Activated CD4-positive, alpha-beta T cell treated with anti-CD3 and anti-CD28 coated beads for 36 hours (primary cell): Measurements from ENCODE around the gene GOLGA1. TPM values are rescaled to one million over a fixed set of nuclear protein-coding genes. Genes with fewer than 3 reads are reported as not detected.
"Not testable (repeated sequence)": the region's sequence is repeated elsewhere in the genome, so short reads cannot be mapped to it uniquely, and the experiment has no call there.

Source experiments
- ATAC-seq: fragments of 200-7000 bp; cut with Tn5 transposase; one replicate; pipeline ENCODE4 v1.10.0; 2021; ENCODE audit warnings: mild to moderate bottlenecking, moderate library complexity
- CTCF ChIA-PET: fragments of 350-600 bp; sonication (Branson Sonifier 250); formaldehyde crosslinking; loops from one replicate; lab custom pipeline; 2021; ENCODE audit warnings: antibody characterized with exemption; lab: Charles Lee
- POLR2A ChIA-PET: fragments of 350-600 bp; sonication (Branson Sonifier 250); formaldehyde crosslinking; loops from one replicate; lab custom pipeline; 2021; ENCODE audit warnings: antibody characterized with exemption, inconsistent platforms; lab: Charles Lee
- DNase-seq: peaks from one replicate; pipeline ENCODE4 v3.0.0-alpha.2; 2020
- H3K27ac Mint-ChIP-seq: one replicate; pipeline ENCODE4 v1.8.0; 2021; ENCODE audit warnings: mixed read lengths
- H3K27me3 Mint-ChIP-seq: one replicate; pipeline ENCODE4 v1.8.0; 2021; ENCODE audit warnings: mixed read lengths
- H3K36me3 Mint-ChIP-seq: one replicate; pipeline ENCODE4 v1.8.0; 2021; ENCODE audit warnings: low read depth, mixed read lengths
- H3K4me1 Mint-ChIP-seq: one replicate; pipeline ENCODE4 v1.8.0; 2021; ENCODE audit warnings: mixed read lengths
- H3K4me3 Mint-ChIP-seq: one replicate; pipeline ENCODE4 v1.8.0; 2021; ENCODE audit warnings: mild to moderate bottlenecking, moderate library complexity, mixed read lengths
- H3K9me3 Mint-ChIP-seq: one replicate; pipeline ENCODE4 v1.8.0; 2021; ENCODE audit warnings: low read depth, mixed read lengths
- intact Hi-C, 2 experiments: fragments of 100-400 bp; cut with DNase I in 1 of 2; cut with micrococcal nuclease in 1 of 2; formaldehyde crosslinking; loops; one replicate each; pipeline versions ENCODE4 v1.14.2 to v1.15.1; 2022 to 2024; cut with DNase I, micrococcal nuclease
- total RNA-seq, 2 experiments: library from RNA; stranded (reverse); gene quantifications; one replicate each; pipeline ENCODE4 v1.2.3, GENCODE V29; 2021

Gene GOLGA1
- total RNA-seq, 2 experiments from 2014 or later: 17.4 to 18.3 TPM

- H3K9me3 Mint-ChIP-seq: no peaks in the 10 kb centered on the region
- H3K36me3 Mint-ChIP-seq: no peaks in the 10 kb centered on the region
- intact Hi-C loops: loop anchor here in 1 of 2 experiments (5.0 kb wide), 1 partner anchor 232 kb away; no protein-coding TSS in a partner anchor
- ATAC-seq (no peak), DNase-seq (no peak)
- peaks cover 7% of the 10 kb centered on the region for H3K4me1 Mint-ChIP-seq
- H3K27ac Mint-ChIP-seq: no peak overlapping the region
- POLR2A ChIA-PET: no interaction called here
- no peak overlapping the region for H3K4me3 Mint-ChIP-seq
- CTCF ChIA-PET: interaction anchor here (1.5 to 8.5 kb wide), 3 partner anchors 9 to 76 kb away, joined by 7 to 260 read pairs (median 8); partner anchors contain the start of genes NR6A1 and OLFML2A
- peaks cover 18% of the 10 kb centered on the region for H3K27me3 Mint-ChIP-seq
These were observed 91.1 kb downstream of the GOLGA1 start for GRCh38 chr9:124849801-124850200.

GRCh38 chr9:124846969-124847368 is 93.9 kb downstream of the GOLGA1 start:
- no peaks in the 10 kb centered on the region for H3K9me3 Mint-ChIP-seq
- ATAC-seq (no peak), DNase-seq (no peak)
- intact Hi-C loops: no loop called here
- no peak overlapping the region for H3K27ac Mint-ChIP-seq
- POLR2A ChIA-PET: interaction anchor here (0.7 kb wide), 1 partner anchor 56 kb away, joined by 6 read pairs; no protein-coding TSS in a partner anchor
- peaks cover 18% of the 10 kb centered on the region for H3K27me3 Mint-ChIP-seq
- CTCF ChIA-PET: interaction anchor here (1.0 to 2.8 kb wide), 3 partner anchors 72 to 81 kb away, joined by 4 to 19 read pairs (median 4); no protein-coding TSS in a partner anchor
- H3K36me3 Mint-ChIP-seq: no peaks in the 10 kb centered on the region
- H3K4me1 Mint-ChIP-seq: no peaks in the 10 kb centered on the region
- no peak overlapping the region for H3K4me3 Mint-ChIP-seq

GRCh38 chr9:124846467-124846866 is 94.4 kb downstream of the GOLGA1 start:
- ATAC-seq, intact Hi-C loops, H3K4me3 Mint-ChIP-seq, H3K9me3 Mint-ChIP-seq, H3K36me3 Mint-ChIP-seq, H3K4me1 Mint-ChIP-seq, DNase-seq, H3K27ac Mint-ChIP-seq: not testable (repeated sequence)
- H3K27me3 Mint-ChIP-seq: peaks cover 17% of the 10 kb centered on the region
- ChIA-PET CTCF (interaction anchor here (1.2 to 2.8 kb wide), 4 partner anchors 7 to 80 kb away, joined by 3 to 19 read pairs (median 4); partner anchors contain the start of gene WDR38), POLR2A (interaction anchor here (0.7 kb wide), 1 partner anchor 56 kb away, joined by 6 read pairs; no protein-coding TSS in a partner anchor)

GRCh38 chr9:124844291-124844690 is 96.6 kb downstream of the GOLGA1 start:
- no peak for DNase-seq
- ChIA-PET POLR2A (no interaction called here), CTCF (interaction anchor here (0.6 kb wide), 1 partner anchor 15 kb away, joined by 3 read pairs; no protein-coding TSS in a partner anchor)
- Mint-ChIP-seq H3K9me3 (no peaks in the 10 kb centered on the region), H3K4me1 (no peaks in the 10 kb centered on the region), H3K4me3 (no peak overlapping the region), H3K27me3 (peaks cover 14% of the 10 kb centered on the region), H3K36me3 (no peaks in the 10 kb centered on the region), H3K27ac (no peak overlapping the region)
- intact Hi-C loops: no loop called here
- no peak for ATAC-seq

- intact Hi-C loops: no loop called here
These were observed 97.3 kb downstream of the GOLGA1 start for GRCh38 chr9:124843456-124844034.

GRCh38 chr9:124841075-124841821 is 99.6 kb downstream of the GOLGA1 start:
- DNase-seq: no peak
- Mint-ChIP-seq H3K36me3 (no peaks in the 10 kb centered on the region), H3K27ac (no peak overlapping the region), H3K4me1 (no peaks in the 10 kb centered on the region), H3K9me3 (no peaks in the 10 kb centered on the region), H3K27me3 (peaks cover 14% of the 10 kb centered on the region), H3K4me3 (no peak overlapping the region)
- intact Hi-C loops: no loop called here
- ATAC-seq: no peak
- POLR2A ChIA-PET: no interaction called here
- CTCF ChIA-PET: interaction anchor here (0.6 to 2.0 kb wide), 9 partner anchors 10 to 909 kb away, joined by 3 to 8 read pairs (median 3); no protein-coding TSS in a partner anchor

More at GRCh38 chr9:124843456-124844034, 97.3 kb downstream of the GOLGA1 start:
- Mint-ChIP-seq H3K27me3 (peaks cover 16% of the 10 kb centered on the region), H3K36me3 (no peaks in the 10 kb centered on the region), H3K4me1 (no peaks in the 10 kb centered on the region), H3K9me3 (no peaks in the 10 kb centered on the region), H3K27ac (no peak overlapping the region), H3K4me3 (no peak overlapping the region)
- ATAC-seq: no peak
- no peak for DNase-seq
- POLR2A ChIA-PET: interaction anchor here (0.5 kb wide), 1 partner anchor 684 kb away, joined by 3 read pairs; no protein-coding TSS in a partner anchor
- CTCF ChIA-PET: interaction anchor here (1.8 kb wide), 1 partner anchor 9 kb away, joined by 9 read pairs; no protein-coding TSS in a partner anchor

- no peaks in the 10 kb centered on the region for H3K36me3 Mint-ChIP-seq
- no peak overlapping the region for H3K27ac Mint-ChIP-seq
- CTCF ChIA-PET: interaction anchor here (0.5 to 2.0 kb wide), 10 partner anchors 11 to 1341 kb away, joined by 3 to 8 read pairs (median 3); no protein-coding TSS in a partner anchor
- intact Hi-C loops: no loop called here
- POLR2A ChIA-PET: no interaction called here
- no peaks in the 10 kb centered on the region for H3K4me1 Mint-ChIP-seq
- no peak for ATAC-seq
- no peak overlapping the region for H3K4me3 Mint-ChIP-seq
- no peak for DNase-seq
- peaks cover 13% of the 10 kb centered on the region for H3K27me3 Mint-ChIP-seq
- H3K9me3 Mint-ChIP-seq: no peaks in the 10 kb centered on the region
These were observed 100.5 kb downstream of the GOLGA1 start for GRCh38 chr9:124840300-124840833.

GRCh38 chr9:124839612-124840299 is 101.1 kb downstream of the GOLGA1 start:
- ChIA-PET POLR2A (no interaction called here), CTCF (interaction anchor here (0.6 to 2.0 kb wide), 8 partner anchors 11 to 268 kb away, joined by 3 to 8 read pairs (median 4); no protein-coding TSS in a partner anchor)
- H3K4me3 Mint-ChIP-seq: no peak overlapping the region
- no peaks in the 10 kb centered on the region for H3K4me1 Mint-ChIP-seq
- intact Hi-C loops: no loop called here
- DNase-seq: no peak
- no peaks in the 10 kb centered on the region for H3K9me3 Mint-ChIP-seq
- peak; percentile 30 for ATAC-seq
- peaks cover 13% of the 10 kb centered on the region for H3K27me3 Mint-ChIP-seq
- no peak overlapping the region for H3K27ac Mint-ChIP-seq
- H3K36me3 Mint-ChIP-seq: no peaks in the 10 kb centered on the region

- DNase-seq, H3K9me3 Mint-ChIP-seq, H3K4me1 Mint-ChIP-seq, POLR2A ChIA-PET, H3K36me3 Mint-ChIP-seq, H3K27ac Mint-ChIP-seq, H3K4me3 Mint-ChIP-seq, ATAC-seq, intact Hi-C loops: not testable (repeated sequence)
- peaks cover 14% of the 10 kb centered on the region for H3K27me3 Mint-ChIP-seq
- CTCF ChIA-PET: interaction anchor here (0.6 to 1.7 kb wide), 3 partner anchors 10 to 167 kb away, joined by 3 to 4 read pairs (median 3); no protein-coding TSS in a partner anchor
These were observed 102.2 kb downstream of the GOLGA1 start for GRCh38 chr9:124838567-124839275.

- intact Hi-C loops, POLR2A ChIA-PET, H3K4me1 Mint-ChIP-seq, H3K9me3 Mint-ChIP-seq, H3K36me3 Mint-ChIP-seq, H3K4me3 Mint-ChIP-seq, DNase-seq, H3K27ac Mint-ChIP-seq, ATAC-seq: not testable (repeated sequence)
- CTCF ChIA-PET: interaction anchor here (0.6 to 1.7 kb wide), 4 partner anchors 8 to 166 kb away, joined by 3 read pairs; partner anchors contain the start of gene WDR38
- peaks cover 14% of the 10 kb centered on the region for H3K27me3 Mint-ChIP-seq
These were observed 102.8 kb downstream of the GOLGA1 start for GRCh38 chr9:124838132-124838531.
